Endothelial cell of umbilical vein (primary cell): ENCODE measurements around the gene REEP1.

Source experiments
- CTCF ChIP-seq, 2 donors: IDR thresholded peaks; 1 replicate in 1 of 2; 2 replicates in 1 of 2; pipeline ENCODE4 v1.5.1; 2011; ENCODE audit warnings: low read length in 2 of 2, mild to moderate bottlenecking in 2 of 2, moderate library complexity in 2 of 2, control low read depth in 1 of 2, inconsistent platforms in 1 of 2, low read depth in 1 of 2; ENCODE audit not compliant: insufficient read depth in 1 of 2; ENCODE audit errors: extremely low read depth in 1 of 2
- EZH2 ChIP-seq: IDR thresholded peaks from 2 replicates; pipeline ENCODE4 v1.6.1; 2012; ENCODE audit warnings: borderline replicate concordance, low read depth, mild to moderate bottlenecking, moderate library complexity, low read length, inconsistent platforms; ENCODE audit not compliant: severe bottlenecking
- FOS ChIP-seq: IDR thresholded peaks from 2 replicates; pipeline ENCODE4 v1.6.1; 2011; ENCODE audit warnings: mild to moderate bottlenecking, low read length, moderate library complexity, borderline replicate concordance; ENCODE audit not compliant: insufficient read depth
- JUN ChIP-seq: IDR thresholded peaks from 2 replicates; pipeline ENCODE4 v1.6.1; 2011; ENCODE audit warnings: borderline replicate concordance, low read depth; ENCODE audit not compliant: insufficient read length, insufficient read depth
- MYC ChIP-seq: IDR thresholded peaks from one replicate; pipeline ENCODE4 v1.6.1; 2011; ENCODE audit warnings: mild to moderate bottlenecking, low read depth, low read length
- POLR2A ChIP-seq: IDR thresholded peaks from 2 replicates; pipeline ENCODE4 v1.6.1; 2012; ENCODE audit warnings: low read depth, mild to moderate bottlenecking, control low read depth, low read length
- POLR2AphosphoS5 ChIP-seq: IDR thresholded peaks from 2 replicates; pipeline ENCODE4 v1.6.1; 2012; ENCODE audit warnings: low read depth, mild to moderate bottlenecking, control low read depth, low read length, moderate library complexity; ENCODE audit not compliant: insufficient read depth
- TF ChIP-seq, protein P1 (sequence below): IDR thresholded peaks from 2 replicates; pipeline ENCODE4 v1.6.1; 2011; ENCODE audit not compliant: insufficient read depth, insufficient read length

- TF ChIP-seq CTCF (IDR thresholded peaks at IDR 0.05; ENCODE audit: extremely low read depth in 1 of 2, insufficient read depth in 1 of 2, low read depth in 1 of 2, low read length in 2 of 2) = no peak
- TF ChIP-seq POLR2AphosphoS5 = no peak
- TF ChIP-seq POLR2A = no peak
- no peak for TF ChIP-seq EZH2
- no peak for TF ChIP-seq FOS
- TF ChIP-seq MYC = no peak
- TF ChIP-seq, protein P1, sequence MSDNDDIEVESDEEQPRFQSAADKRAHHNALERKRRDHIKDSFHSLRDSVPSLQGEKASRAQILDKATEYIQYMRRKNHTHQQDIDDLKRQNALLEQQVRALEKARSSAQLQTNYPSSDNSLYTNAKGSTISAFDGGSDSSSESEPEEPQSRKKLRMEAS = no peak
- no peak for TF ChIP-seq JUN
These were observed 104.0 kb downstream of the REEP1 start for GRCh38 chr2:86233436-86233835.
